Naive thymus-derived CD8-positive, alpha-beta T cell (primary cell): ENCODE results near the gene HTATSF1. TPM values are rescaled to one million over a fixed set of nuclear protein-coding genes. Genes with fewer than 3 reads are reported as not detected.

ENCODE experiments used
- ATAC-seq, 2 donors: fragments of 150-1000 bp; cut with Tn5 transposase in 1 of 2; sonication (Bioruptor Pico), chemical (Tn5 transposase) in 1 of 2; 1 replicate in 1 of 2; 2 replicates in 1 of 2; pipeline ENCODE4 v1.10.0; 2021; ENCODE audit warnings: mild to moderate bottlenecking in 2 of 2, moderate library complexity in 2 of 2
- POLR2A ChIA-PET: fragments of 350-600 bp; sonication (Branson Sonifier 250); formaldehyde crosslinking; loops from one replicate; lab custom pipeline; 2021; ENCODE audit warnings: antibody characterized with exemption; lab: Charles Lee
- DNase-seq, 10 donors: peaks; one replicate each; pipeline versions ENCODE4 v3.0.0 to v3.0.0-alpha.2; 2020 to 2022
- H3K27ac Mint-ChIP-seq, 10 donors: one replicate each; pipeline ENCODE4 v1.8.0; 2020 to 2022; ENCODE audit warnings: mild to moderate bottlenecking in 10 of 10, mixed read lengths in 10 of 10, moderate library complexity in 4 of 10, inconsistent platforms in 1 of 10
- H3K27me3 Mint-ChIP-seq, 5 donors: one replicate each; pipeline ENCODE4 v1.8.0; 2021 to 2022; ENCODE audit warnings: mixed read lengths in 5 of 5
- H3K36me3 Mint-ChIP-seq, 3 donors: one replicate each; pipeline ENCODE4 v1.8.0; 2020 to 2022; ENCODE audit warnings: mixed read lengths in 3 of 3, mild to moderate bottlenecking in 2 of 3, inconsistent platforms in 1 of 3
- H3K4me1 Mint-ChIP-seq, 4 donors: one replicate each; pipeline ENCODE4 v1.8.0; 2021 to 2022; ENCODE audit warnings: mixed read lengths in 4 of 4
- H3K4me3 Mint-ChIP-seq, 10 donors: one replicate each; pipeline ENCODE4 v1.8.0; 2020 to 2022; ENCODE audit warnings: mild to moderate bottlenecking in 10 of 10, mixed read lengths in 10 of 10, moderate library complexity in 6 of 10, inconsistent platforms in 1 of 10
- H3K9me3 Mint-ChIP-seq, 9 donors: one replicate each; pipeline ENCODE4 v1.8.0; 2020 to 2022; ENCODE audit warnings: mixed read lengths in 9 of 9, mild to moderate bottlenecking in 3 of 9, inconsistent platforms in 1 of 9, moderate library complexity in 1 of 9
- microRNA-seq: library from miRNA; unstranded; fragments of <30 nt; microRNA quantifications from one replicate; pipeline ENCODE4 v1.2.0, GENCODE V29; 2022; ENCODE audit warnings: borderline microRNAs expressed
- polyA plus RNA-seq, 3 donors: library from polyadenylated mRNA; unstranded; fragments of 300-500 nt; fragmentation: Illumina TruSeq; gene quantifications; one replicate each; pipeline ENCODE4 v1.2.3, GENCODE V29; 2021
- total RNA-seq, 8 experiments: library from RNA in 2 of 8; stranded (reverse) in 2 of 8; gene quantifications; one replicate each; pipeline ENCODE4 v1.2.3 and lab custom pipeline; 2021 to 2026

HTATSF1 gene
- total and polyA plus RNA-seq, 5 experiments from 2014 or later: 29.8 to 67.9 (median 40.0) TPM

DNA sequence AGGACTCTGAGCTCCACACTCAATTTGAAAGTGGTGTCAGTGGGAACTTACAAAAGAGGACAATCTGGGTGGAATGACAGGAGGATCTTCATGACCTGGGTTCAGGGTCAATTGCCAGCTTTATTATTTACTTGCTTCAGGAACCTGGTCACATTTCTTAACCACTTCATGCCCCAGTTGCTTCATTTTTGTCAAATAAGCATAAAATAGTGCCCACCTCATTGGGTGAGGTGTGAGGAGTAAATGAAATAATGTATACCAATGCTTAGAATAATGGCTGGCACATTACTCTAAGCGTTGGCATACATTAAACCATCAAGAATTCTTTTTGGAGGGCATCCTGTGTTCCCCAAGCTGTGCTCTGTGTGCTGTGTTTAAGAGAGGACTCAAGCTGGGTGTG lies 54.0 kb downstream of the HTATSF1 start:
- peaks cover 0 to 15% (median 13%) of the 10 kb centered on the region in 4 donors for H3K4me1 Mint-ChIP-seq
- no peak overlapping the region for H3K4me3 Mint-ChIP-seq
- DNase-seq (no peak), ATAC-seq (no peak)
- H3K9me3 Mint-ChIP-seq: no peaks in the 10 kb centered on the region
- H3K27me3 Mint-ChIP-seq: no peaks in the 10 kb centered on the region
- H3K27ac Mint-ChIP-seq: no peak overlapping the region
- H3K36me3 Mint-ChIP-seq: no peaks in the 10 kb centered on the region
- POLR2A ChIA-PET: no interaction called here

DNA sequence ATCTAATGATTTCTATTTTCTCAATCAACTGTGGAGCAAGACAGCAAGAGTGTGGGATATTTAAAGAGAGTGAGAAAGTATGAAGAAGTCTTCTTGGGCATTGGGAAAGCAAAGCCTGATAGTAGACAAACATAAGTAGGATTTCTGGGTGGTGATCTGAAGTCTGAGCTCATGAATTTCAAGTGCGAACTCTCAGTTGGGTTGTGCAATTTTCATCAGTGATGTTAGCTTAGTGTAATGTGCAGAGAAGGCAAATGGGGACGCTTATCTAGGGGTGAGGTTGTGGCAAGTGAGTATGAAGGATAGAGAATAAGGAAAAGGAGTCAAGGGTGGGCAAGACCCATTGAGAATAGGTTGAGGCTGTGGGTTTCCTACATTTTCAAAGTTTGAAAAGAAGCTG lies 58.3 kb downstream of the HTATSF1 start:
- POLR2A ChIA-PET: no interaction called here
- no peak overlapping the region for H3K4me3 Mint-ChIP-seq
- no peaks in the 10 kb centered on the region for H3K4me1 Mint-ChIP-seq
- H3K27ac Mint-ChIP-seq: no peak overlapping the region
- H3K36me3 Mint-ChIP-seq: no peaks in the 10 kb centered on the region
- no peak for ATAC-seq
- H3K9me3 Mint-ChIP-seq: no peaks in the 10 kb centered on the region
- H3K27me3 Mint-ChIP-seq: no peaks in the 10 kb centered on the region
- DNase-seq: no peak

Small RNA genes lying within 50 kb of the gene (microRNA-seq; reads per million reads assigned to microRNA genes)
- not detected for gene MIR934

Other genes with a start within 250 kb of the HTATSF1 start
- gene MAP7D3, start 246.2 kb upstream of the HTATSF1 start, total RNA-seq: 1 to 10 TPM; 7.7 to 8.3 TPM
- gene MAP7D3, start 246.2 kb upstream of the HTATSF1 start, polyA plus RNA-seq: 1 to 10 TPM; 3.5 to 5.6 (median 4.2) TPM
- not detected for gene ADGRG4, start 196.6 kb upstream of the HTATSF1 start, total RNA-seq
- gene ADGRG4, start 196.6 kb upstream of the HTATSF1 start, polyA plus RNA-seq: not detected
- not detected for gene BRS3, start 9.6 kb upstream of the HTATSF1 start, total RNA-seq
- gene BRS3, start 9.6 kb upstream of the HTATSF1 start, polyA plus RNA-seq: not detected
- not detected for gene VGLL1, start 34.6 kb downstream of the HTATSF1 start, total RNA-seq
- gene VGLL1, start 34.6 kb downstream of the HTATSF1 start, polyA plus RNA-seq: not detected
- under 1 TPM in 1 of 2 experiments, not detected in 1; 0.19 TPM for gene CD40LG, start 150.6 kb downstream of the HTATSF1 start, total RNA-seq
- under 1 TPM; 0.10 to 0.22 (median 0.17) TPM for gene CD40LG, start 150.6 kb downstream of the HTATSF1 start, polyA plus RNA-seq